GM23338 (cell line): Measurements from ENCODE around the gene SUGCT. TPM values are rescaled to one million over a fixed set of nuclear protein-coding genes. Genes with fewer than 3 reads are reported as not detected.

Experiments
- ATAC-seq: fragments of 200-7000 bp; cut with Tn5 transposase; 3 replicates; pipeline ENCODE4 v1.9.1; 2020
- DNase-seq: peaks from one replicate; pipeline ENCODE4 v3.0.0-alpha.2; 2015; ENCODE audit warnings: low spot score
- H2AFZ ChIP-seq: fragments of 200-600 bp; sonication (generic); 2 replicates; pipeline ENCODE4 v1.8.0; 2016; ENCODE audit warnings: antibody characterized with exemption, mild to moderate bottlenecking, moderate library complexity
- H3F3A ChIP-seq: fragments of 200-600 bp; sonication (generic); replicated peaks from 2 replicates; pipeline ENCODE4 v1.8.0; 2017; ENCODE audit warnings: antibody characterized with exemption, mixed run types, low read depth
- H3K27ac ChIP-seq: fragments of 200-600 bp; sonication (generic); 2 replicates; pipeline ENCODE4 v1.6.1; 2016; ENCODE audit warnings: low read depth
- H3K27me3 ChIP-seq: fragments of 200-600 bp; sonication (generic); 2 replicates; pipeline ENCODE4 v1.8.0; 2016; ENCODE audit warnings: mild to moderate bottlenecking, mixed run types, moderate library complexity; ENCODE audit not compliant: insufficient read depth
- H3K36me3 ChIP-seq: fragments of 200-600 bp; sonication (generic); 2 replicates; pipeline ENCODE4 v1.8.0; 2016; ENCODE audit warnings: mild to moderate bottlenecking; ENCODE audit not compliant: insufficient read depth
- H3K4me1 ChIP-seq: fragments of 200-600 bp; sonication (generic); 2 replicates; pipeline ENCODE4 v1.8.0; 2016; ENCODE audit warnings: mild to moderate bottlenecking, moderate library complexity; ENCODE audit not compliant: insufficient read depth
- H3K4me2 ChIP-seq: fragments of 200-600 bp; sonication (generic); 2 replicates; pipeline ENCODE4 v1.7.1; 2017; ENCODE audit warnings: mixed run types
- H3K4me3 ChIP-seq: fragments of 200-600 bp; sonication (generic); 2 replicates; pipeline ENCODE4 v1.6.1; 2016; ENCODE audit warnings: mixed run types
- H3K79me2 ChIP-seq: fragments of 200-600 bp; sonication (generic); replicated peaks from 2 replicates; pipeline ENCODE4 v1.8.0; 2017; ENCODE audit warnings: mild to moderate bottlenecking; ENCODE audit not compliant: insufficient read depth
- H3K9me2 ChIP-seq: fragments of 200-600 bp; sonication (generic); 2 replicates; pipeline ENCODE4 v1.8.0; 2017; ENCODE audit not compliant: insufficient read depth
- H4K20me1 ChIP-seq: fragments of 200-600 bp; sonication (generic); replicated peaks from 2 replicates; pipeline ENCODE4 v1.8.0; 2017; ENCODE audit warnings: mild to moderate bottlenecking; ENCODE audit not compliant: insufficient read depth
- H3K27ac Mint-ChIP-seq: 2 replicates; pipeline ENCODE4 v1.8.0; 2020; ENCODE audit warnings: inconsistent platforms, mild to moderate bottlenecking, moderate library complexity, mixed read lengths
- H3K27me3 Mint-ChIP-seq: 3 replicates; pipeline ENCODE4 v1.8.0; 2022; ENCODE audit warnings: low read depth, mild to moderate bottlenecking, moderate library complexity, mixed read lengths, inconsistent platforms; ENCODE audit not compliant: insufficient read depth, poor library complexity
- H3K36me3 Mint-ChIP-seq: 3 replicates; pipeline ENCODE4 v1.8.0; 2021; ENCODE audit warnings: low read depth, mild to moderate bottlenecking, inconsistent platforms, moderate library complexity, mixed read lengths
- H3K4me1 Mint-ChIP-seq: 3 replicates; pipeline ENCODE4 v1.8.0; 2020; ENCODE audit warnings: mild to moderate bottlenecking, inconsistent platforms, mixed read lengths
- H3K4me3 Mint-ChIP-seq: 3 replicates; pipeline ENCODE4 v1.8.0; 2021; ENCODE audit warnings: moderate library complexity, mild to moderate bottlenecking, inconsistent platforms, mixed read lengths
- H3K9me3 Mint-ChIP-seq: 3 replicates; pipeline ENCODE4 v1.8.0; 2020; ENCODE audit warnings: moderate library complexity, mild to moderate bottlenecking, inconsistent platforms, mixed read lengths
- CREB1 ChIP-seq: fragments of 250-450 bp; sonication (Bioruptor Pico); IDR thresholded peaks from 2 replicates; pipeline ENCODE4 v1.5.0; 2020; ENCODE audit warnings: low read depth, mild to moderate bottlenecking, moderate library complexity
- ETS1 ChIP-seq: IDR thresholded peaks from 2 replicates; pipeline ENCODE4 v1.6.1; 2016; ENCODE audit warnings: antibody characterized with exemption
- EZH2 ChIP-seq: fragments of 200-600 bp; sonication (generic); IDR thresholded peaks from one replicate; pipeline ENCODE4 v1.8.0; 2017; ENCODE audit warnings: antibody characterized with exemption, mild to moderate bottlenecking, low read depth; ENCODE audit not compliant: unreplicated experiment
- JUNB ChIP-seq: IDR thresholded peaks from one replicate; pipeline ENCODE4 v1.6.1; 2016; ENCODE audit warnings: antibody characterized with exemption; ENCODE audit not compliant: unreplicated experiment
- NANOG ChIP-seq: IDR thresholded peaks from 2 replicates; pipeline ENCODE4 v1.6.1; 2016; ENCODE audit warnings: antibody characterized with exemption, borderline replicate concordance
- STAT1 ChIP-seq: IDR thresholded peaks from one replicate; pipeline ENCODE4 v1.6.1; 2016; ENCODE audit warnings: antibody characterized with exemption; ENCODE audit not compliant: unreplicated experiment
- ZNF114 ChIP-seq: fragments of 250-450 bp; sonication (Bioruptor Pico); IDR thresholded peaks from 2 replicates; pipeline ENCODE4 v1.5.0; 2020; ENCODE audit warnings: mild to moderate bottlenecking, moderate library complexity
- ZNF331 ChIP-seq: fragments of 250-450 bp; sonication (Bioruptor Pico); IDR thresholded peaks from 2 replicates; pipeline ENCODE4 v1.5.0; 2020; ENCODE audit warnings: low read depth, mild to moderate bottlenecking, moderate library complexity
- ZNF462 ChIP-seq: fragments of 250-450 bp; sonication (Bioruptor Pico); IDR thresholded peaks from 2 replicates; pipeline ENCODE4 v1.5.0; 2020; ENCODE audit warnings: mild to moderate bottlenecking, moderate library complexity
- polyA plus RNA-seq: library from polyadenylated mRNA; unstranded; fragments of >200 nt; fragmentation: Nextera tagmentation; extraction: Ambion mirVana; gene quantifications from 2 replicates; pipeline ENCODE4 v1.2.1, GENCODE V29; 2016
- total RNA-seq: library from RNA; depleted of rRNA; stranded (reverse); fragments of >200 nt; shearing (Covaris generic); gene quantifications from 2 replicates; pipeline ENCODE4 v1.2.3, GENCODE V29; 2014
- TF ChIP-seq, protein P1 (sequence below): IDR thresholded peaks from one replicate; pipeline ENCODE4 v1.6.1; 2018; ENCODE audit warnings: antibody characterized with exemption; ENCODE audit not compliant: unreplicated experiment

SUGCT gene
- total and polyA plus RNA-seq, 2 experiments from 2014 or later = 4.2 to 5.6 TPM

- no peak for TF ChIP-seq STAT1
- Histone ChIP-seq H4K20me1 (no peaks in the 10 kb centered on the region), H3K4me3 (no peak overlapping the region), H3K27ac (no peak overlapping the region), H3K36me3 (no peaks in the 10 kb centered on the region), H3K4me1 (no peaks in the 10 kb centered on the region), H3F3A (no peaks in the 10 kb centered on the region), H3K9me2 (peaks cover 9% of the 10 kb centered on the region; the same call in 1 of the 2 replicates), H3K79me2 (no peaks in the 10 kb centered on the region), H3K27me3 (no peaks in the 10 kb centered on the region), H3K4me2 (no peak overlapping the region), H2AFZ (no peak overlapping the region)
- DNase-seq (no peak), ATAC-seq (no peak)
- Mint-ChIP-seq H3K27ac (no peak overlapping the region; the same call in 1 of the 2 replicates), H3K4me3 (no peak overlapping the region), H3K36me3 (no peaks in the 10 kb centered on the region), H3K27me3 (no peaks in the 10 kb centered on the region), H3K4me1 (no peaks in the 10 kb centered on the region), H3K9me3 (no peaks in the 10 kb centered on the region)
Observed at GRCh38 chr7:40709062-40709964, 574.5 kb downstream of the SUGCT start.

GRCh38 chr7:40711706-40712105 lies 576.9 kb downstream of the SUGCT start:
- H3K4me1 Mint-ChIP-seq = peaks cover 11% of the 10 kb centered on the region; the same call in 2 of the 3 replicates
- H4K20me1 ChIP-seq = no peaks in the 10 kb centered on the region
- no peaks in the 10 kb centered on the region for H3K9me3 Mint-ChIP-seq
- no peaks in the 10 kb centered on the region for H3K36me3 Mint-ChIP-seq
- H3K4me3 Mint-ChIP-seq = no peak overlapping the region
- no peak for ATAC-seq
- no peak for DNase-seq
- no peaks in the 10 kb centered on the region for H3K36me3 ChIP-seq
- no peaks in the 10 kb centered on the region for H3K27me3 ChIP-seq
- H2AFZ ChIP-seq = no peak overlapping the region
- H3K9me2 ChIP-seq = peaks cover 9% of the 10 kb centered on the region; the same call in 1 of the 2 replicates
- no peaks in the 10 kb centered on the region for H3F3A ChIP-seq
- H3K4me3 ChIP-seq = no peak overlapping the region
- H3K27ac Mint-ChIP-seq = no peak overlapping the region
- no peaks in the 10 kb centered on the region for H3K27me3 Mint-ChIP-seq
- peaks cover 13% of the 10 kb centered on the region for H3K4me1 ChIP-seq
- H3K79me2 ChIP-seq = no peaks in the 10 kb centered on the region
- H3K4me2 ChIP-seq = no peak overlapping the region
- no peak overlapping the region for H3K27ac ChIP-seq
- TF ChIP-seq ZNF462 (CRISPR knock-in tag) (no peak), NANOG (no peak), ETS1 (no peak), JUNB (no peak), EZH2 (no peak), CREB1 (CRISPR knock-in tag) (no peak), ZNF331 (CRISPR knock-in tag) (no peak), ZNF114 (CRISPR knock-in tag) (no peak)
- TF ChIP-seq, protein P1, sequence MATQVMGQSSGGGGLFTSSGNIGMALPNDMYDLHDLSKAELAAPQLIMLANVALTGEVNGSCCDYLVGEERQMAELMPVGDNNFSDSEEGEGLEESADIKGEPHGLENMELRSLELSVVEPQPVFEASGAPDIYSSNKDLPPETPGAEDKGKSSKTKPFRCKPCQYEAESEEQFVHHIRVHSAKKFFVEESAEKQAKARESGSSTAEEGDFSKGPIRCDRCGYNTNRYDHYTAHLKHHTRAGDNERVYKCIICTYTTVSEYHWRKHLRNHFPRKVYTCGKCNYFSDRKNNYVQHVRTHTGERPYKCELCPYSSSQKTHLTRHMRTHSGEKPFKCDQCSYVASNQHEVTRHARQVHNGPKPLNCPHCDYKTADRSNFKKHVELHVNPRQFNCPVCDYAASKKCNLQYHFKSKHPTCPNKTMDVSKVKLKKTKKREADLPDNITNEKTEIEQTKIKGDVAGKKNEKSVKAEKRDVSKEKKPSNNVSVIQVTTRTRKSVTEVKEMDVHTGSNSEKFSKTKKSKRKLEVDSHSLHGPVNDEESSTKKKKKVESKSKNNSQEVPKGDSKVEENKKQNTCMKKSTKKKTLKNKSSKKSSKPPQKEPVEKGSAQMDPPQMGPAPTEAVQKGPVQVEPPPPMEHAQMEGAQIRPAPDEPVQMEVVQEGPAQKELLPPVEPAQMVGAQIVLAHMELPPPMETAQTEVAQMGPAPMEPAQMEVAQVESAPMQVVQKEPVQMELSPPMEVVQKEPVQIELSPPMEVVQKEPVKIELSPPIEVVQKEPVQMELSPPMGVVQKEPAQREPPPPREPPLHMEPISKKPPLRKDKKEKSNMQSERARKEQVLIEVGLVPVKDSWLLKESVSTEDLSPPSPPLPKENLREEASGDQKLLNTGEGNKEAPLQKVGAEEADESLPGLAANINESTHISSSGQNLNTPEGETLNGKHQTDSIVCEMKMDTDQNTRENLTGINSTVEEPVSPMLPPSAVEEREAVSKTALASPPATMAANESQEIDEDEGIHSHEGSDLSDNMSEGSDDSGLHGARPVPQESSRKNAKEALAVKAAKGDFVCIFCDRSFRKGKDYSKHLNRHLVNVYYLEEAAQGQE = no peak
